HEK293 (cell line): Measurements from ENCODE around the gene PRKG1.

Experiments used
- CTCF ChIA-PET: fragments of 350-600 bp; formaldehyde crosslinking; extraction: SDS; loops from one replicate; lab custom pipeline; 2021; ENCODE audit warnings: antibody characterized with exemption; lab: Yijun Ruan, JAX
- POLR2A ChIA-PET: fragments of 300-600 bp; formaldehyde crosslinking; extraction: SDS; loops from one replicate; lab custom pipeline; 2020; ENCODE audit warnings: antibody characterized with exemption, inconsistent platforms; lab: Yijun Ruan, JAX
- H3K27ac ChIP-seq: fragments of 200-500 bp; sonication (Bioruptor generic); 2 replicates; pipeline ENCODE4 v1.5.1; 2014; ENCODE audit warnings: low read depth, low read length, control low read depth, inconsistent platforms; ENCODE audit errors: extremely low read depth
- H3K36me3 ChIP-seq, 2 experiments: fragments of 200-500 bp in 1 of 2; sonication (Bioruptor generic) in 1 of 2; 1 replicate in 1 of 2; 2 replicates in 1 of 2; pipeline ENCODE4 v1.5.1; 2014 to 2017; ENCODE audit warnings: inconsistent platforms in 2 of 2, low read length in 2 of 2; ENCODE audit not compliant: control insufficient read depth in 2 of 2, insufficient read depth in 1 of 2
- H3K4me1 ChIP-seq: fragments of 200-500 bp; sonication (Bioruptor generic); 2 replicates; pipeline ENCODE4 v1.5.1; 2014; ENCODE audit warnings: mild to moderate bottlenecking, low read length, inconsistent platforms; ENCODE audit not compliant: control insufficient read depth, insufficient read depth
- H3K4me3 ChIP-seq: 2 replicates; pipeline ENCODE4 v1.5.1; 2011; ENCODE audit warnings: low read depth, mild to moderate bottlenecking, control low read depth, low read length, moderate library complexity
- H3K9me3 ChIP-seq: fragments of 200-500 bp; sonication (Bioruptor generic); 2 replicates; pipeline ENCODE4 v1.5.1; 2014; ENCODE audit warnings: low read depth, low read length, inconsistent platforms; ENCODE audit not compliant: control insufficient read depth, insufficient read depth
- FEZF1 ChIP-seq: fragments of 450-650 bp; formaldehyde crosslinking; IDR thresholded peaks from 2 replicates; pipeline ENCODE4 v1.5.1; 2016; ENCODE audit warnings: missing biosample characterization, missing genetic modification characterization
- GFI1B ChIP-seq: fragments of 450-650 bp; formaldehyde crosslinking; IDR thresholded peaks from 2 replicates; pipeline ENCODE4 v1.5.1; 2016; ENCODE audit warnings: missing biosample characterization, missing genetic modification characterization
- IKZF3 ChIP-seq: fragments of 450-650 bp; IDR thresholded peaks from 2 replicates; pipeline ENCODE4 v1.5.0; 2018; ENCODE audit warnings: missing biosample characterization, mild to moderate bottlenecking, missing genetic modification characterization, moderate library complexity
- MZF1 ChIP-seq: fragments of 450-650 bp; formaldehyde crosslinking; IDR thresholded peaks from 2 replicates; pipeline ENCODE4 v1.5.1; 2017; ENCODE audit warnings: missing biosample characterization, missing genetic modification characterization, borderline replicate concordance
- OSR2 ChIP-seq: fragments of 450-650 bp; formaldehyde crosslinking; IDR thresholded peaks from 2 replicates; pipeline ENCODE4 v1.5.1; 2016; ENCODE audit warnings: missing biosample characterization, missing genetic modification characterization
- SP3 ChIP-seq: fragments of 450-650 bp; formaldehyde crosslinking; IDR thresholded peaks from 2 replicates; pipeline ENCODE4 v1.5.1; 2016; ENCODE audit warnings: missing biosample characterization, missing genetic modification characterization
- WT1 ChIP-seq: fragments of 450-650 bp; formaldehyde crosslinking; IDR thresholded peaks from 2 replicates; pipeline ENCODE4 v1.5.1; 2016; ENCODE audit warnings: missing biosample characterization, missing genetic modification characterization
- ZBTB20 ChIP-seq: fragments of 450-650 bp; formaldehyde crosslinking; IDR thresholded peaks from 2 replicates; pipeline ENCODE4 v1.5.1; 2016; ENCODE audit warnings: missing biosample characterization, missing genetic modification characterization
- ZBTB8A ChIP-seq: fragments of 450-650 bp; formaldehyde crosslinking; IDR thresholded peaks from 2 replicates; pipeline ENCODE4 v1.5.1; 2016; ENCODE audit warnings: missing biosample characterization, missing genetic modification characterization
- ZFP41 ChIP-seq: fragments of 450-650 bp; formaldehyde crosslinking; IDR thresholded peaks from 2 replicates; pipeline ENCODE4 v1.5.1; 2016; ENCODE audit warnings: missing biosample characterization, missing genetic modification characterization, borderline replicate concordance
- ZNF121 ChIP-seq: fragments of 450-650 bp; formaldehyde crosslinking; IDR thresholded peaks from 2 replicates; pipeline ENCODE4 v1.5.1; 2016; ENCODE audit warnings: missing biosample characterization, missing genetic modification characterization
- ZNF140 ChIP-seq: fragments of 450-650 bp; formaldehyde crosslinking; IDR thresholded peaks from 2 replicates; pipeline ENCODE4 v1.5.1; 2016; ENCODE audit warnings: missing biosample characterization, missing genetic modification characterization
- ZNF302 ChIP-seq: fragments of 450-650 bp; formaldehyde crosslinking; IDR thresholded peaks from 2 replicates; pipeline ENCODE4 v1.5.1; 2016; ENCODE audit warnings: missing biosample characterization, missing genetic modification characterization, low read depth
- ZNF311 ChIP-seq: fragments of 450-650 bp; formaldehyde crosslinking; IDR thresholded peaks from 2 replicates; pipeline ENCODE4 v1.5.1; 2017; ENCODE audit warnings: missing biosample characterization, missing genetic modification characterization, borderline replicate concordance
- ZNF354C ChIP-seq: fragments of 450-650 bp; formaldehyde crosslinking; IDR thresholded peaks from 2 replicates; pipeline ENCODE4 v1.5.1; 2016; ENCODE audit warnings: missing biosample characterization, missing genetic modification characterization, low read depth, borderline replicate concordance
- ZNF366 ChIP-seq: fragments of 450-650 bp; formaldehyde crosslinking; conservative IDR thresholded peaks from 2 replicates; pipeline ENCODE4 v1.5.1; 2016; ENCODE audit warnings: missing biosample characterization, missing genetic modification characterization
- ZNF404 ChIP-seq: fragments of 450-650 bp; formaldehyde crosslinking; IDR thresholded peaks from 2 replicates; pipeline ENCODE4 v1.5.1; 2017; ENCODE audit warnings: missing biosample characterization, missing genetic modification characterization
- ZNF529 ChIP-seq: fragments of 450-650 bp; formaldehyde crosslinking; IDR thresholded peaks from 2 replicates; pipeline ENCODE4 v1.5.1; 2017; ENCODE audit warnings: missing genetic modification characterization, missing biosample characterization; ENCODE audit not compliant: insufficient replicate concordance
- ZNF530 ChIP-seq: fragments of 450-650 bp; formaldehyde crosslinking; IDR thresholded peaks from 2 replicates; pipeline ENCODE4 v1.5.1; 2016; ENCODE audit warnings: low read depth, missing biosample characterization, missing genetic modification characterization
- ZNF621 ChIP-seq: fragments of 450-650 bp; formaldehyde crosslinking; IDR thresholded peaks from 2 replicates; pipeline ENCODE4 v1.5.1; 2017; ENCODE audit warnings: missing biosample characterization, missing genetic modification characterization
- ZNF623 ChIP-seq: fragments of 450-650 bp; formaldehyde crosslinking; IDR thresholded peaks from 2 replicates; pipeline ENCODE4 v1.5.1; 2016; ENCODE audit warnings: missing biosample characterization, missing genetic modification characterization
- ZNF624 ChIP-seq: fragments of 450-650 bp; formaldehyde crosslinking; IDR thresholded peaks from 2 replicates; pipeline ENCODE4 v1.5.1; 2017; ENCODE audit warnings: missing biosample characterization, missing genetic modification characterization
- ZNF664 ChIP-seq: fragments of 450-650 bp; formaldehyde crosslinking; IDR thresholded peaks from 2 replicates; pipeline ENCODE4 v1.5.1; 2016; ENCODE audit warnings: missing biosample characterization, missing genetic modification characterization
- ZNF843 ChIP-seq: fragments of 450-650 bp; formaldehyde crosslinking; IDR thresholded peaks from 2 replicates; pipeline ENCODE4 v1.5.1; 2016; ENCODE audit warnings: missing biosample characterization, missing genetic modification characterization
- TF ChIP-seq, protein P1 (sequence below): fragments of 450-650 bp; formaldehyde crosslinking; IDR thresholded peaks from 2 replicates; pipeline ENCODE4 v1.5.1; 2017; ENCODE audit warnings: missing biosample characterization, missing genetic modification characterization
- TF ChIP-seq, protein P2 (sequence below): fragments of 450-650 bp; formaldehyde crosslinking; IDR thresholded peaks from 2 replicates; pipeline ENCODE4 v1.5.1; 2016; ENCODE audit warnings: missing biosample characterization, missing genetic modification characterization
- TF ChIP-seq, protein P3 (sequence below): fragments of 450-650 bp; formaldehyde crosslinking; IDR thresholded peaks from 2 replicates; pipeline ENCODE4 v1.5.1; 2016; ENCODE audit warnings: missing biosample characterization, missing genetic modification characterization
- TF ChIP-seq, protein P4 (sequence below): fragments of 450-650 bp; formaldehyde crosslinking; IDR thresholded peaks from 2 replicates; pipeline ENCODE4 v1.5.1; 2016; ENCODE audit warnings: missing biosample characterization, missing genetic modification characterization

Gene PRKG1

DNA sequence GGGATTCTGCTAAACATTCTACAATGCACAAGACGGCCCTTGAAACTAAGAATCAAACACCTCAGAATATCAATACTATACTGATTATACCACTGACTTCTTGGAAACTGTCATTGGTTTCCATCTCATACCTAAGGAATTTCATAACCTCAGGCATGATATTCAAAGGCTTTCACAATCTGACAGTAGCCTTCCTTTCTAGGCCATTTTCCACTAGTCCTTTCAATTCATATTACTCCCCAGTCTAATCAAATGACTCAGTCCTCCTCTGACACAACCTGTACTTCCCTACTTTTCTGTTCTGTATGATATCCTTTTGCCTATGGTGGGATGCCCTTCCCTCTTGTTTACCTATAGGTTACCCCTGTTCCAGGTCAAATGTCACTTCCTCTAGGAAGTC, 576.8 kb downstream of the PRKG1 start:
- no peaks in the 10 kb centered on the region for H3K36me3 ChIP-seq
- CTCF ChIA-PET = no interaction called here
- POLR2A ChIA-PET = no interaction called here

DNA sequence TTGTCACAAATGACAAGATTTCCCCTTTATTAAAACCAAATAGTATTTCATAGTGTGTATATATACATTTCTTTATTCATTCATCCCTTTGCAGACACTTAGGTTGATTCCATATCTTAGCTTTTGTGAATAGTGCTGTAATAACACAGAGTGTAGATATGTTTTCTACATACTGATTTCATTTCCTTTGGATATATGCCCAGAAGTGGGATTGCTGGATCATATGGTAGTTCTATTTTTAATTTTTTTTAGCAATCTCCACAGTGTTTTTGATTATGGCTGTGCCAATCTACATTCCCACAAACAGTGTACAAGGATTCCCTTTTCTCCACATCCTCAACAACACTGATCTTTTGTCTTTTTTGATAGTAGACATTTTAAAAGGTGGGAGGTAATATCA, 578.7 kb downstream of the PRKG1 start:
- no peak overlapping the region for H3K4me3 ChIP-seq
- CTCF ChIA-PET = no interaction called here
- no peak overlapping the region for H3K27ac ChIP-seq
- H3K9me3 ChIP-seq = no peaks in the 10 kb centered on the region
- no peak for TF ChIP-seq ZNF624
- no peak for TF ChIP-seq ZNF354C (tag by site-specific recombination)
- TF ChIP-seq, all 188 proteins: peak for 0
- POLR2A ChIA-PET = no interaction called here
- H3K4me1 ChIP-seq = peaks cover 20% of the 10 kb centered on the region
- no peaks in the 10 kb centered on the region for H3K36me3 ChIP-seq

More for the DNA sequence above, 576.8 kb downstream of the PRKG1 start:
- H3K9me3 ChIP-seq = no peaks in the 10 kb centered on the region
- peaks cover 12% of the 10 kb centered on the region for H3K4me1 ChIP-seq
- no peak overlapping the region for H3K27ac ChIP-seq
- no peak overlapping the region for H3K4me3 ChIP-seq
- TF ChIP-seq ZNF404 (tag by site-specific recombination) (no peak), ZNF140 (tag by site-specific recombination) (no peak), SP3 (tag by site-specific recombination) (no peak), ZFP41 (tag by site-specific recombination) (no peak), ZNF302 (no peak), ZNF529 (tag by site-specific recombination) (no peak), ZNF121 (tag by site-specific recombination) (no peak), ZNF621 (tag by site-specific recombination) (no peak), ZNF530 (tag by site-specific recombination) (no peak)

DNA sequence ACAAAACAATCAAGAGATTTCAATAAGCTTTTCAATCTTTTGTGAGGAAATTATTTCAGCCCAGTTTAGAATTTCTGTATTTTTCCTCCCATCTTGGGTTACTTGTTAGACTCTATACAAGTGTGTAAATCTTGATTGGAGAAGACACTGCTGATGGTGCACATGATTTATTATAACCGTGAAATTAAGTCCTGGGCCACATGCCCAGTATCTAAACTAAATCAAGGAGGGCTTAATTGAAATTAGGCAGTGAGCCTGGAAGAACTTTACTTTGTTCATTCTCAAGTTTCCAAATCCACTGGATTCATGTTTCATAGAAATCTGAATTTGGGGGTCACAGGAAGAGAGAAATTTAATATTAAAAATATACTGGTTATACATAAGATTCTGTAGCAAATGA, 580.6 kb downstream of the PRKG1 start:
- Histone ChIP-seq H3K4me1 (peaks cover 22% of the 10 kb centered on the region), H3K4me3 (no peak overlapping the region), H3K9me3 (no peaks in the 10 kb centered on the region), H3K27ac (no peak overlapping the region), H3K36me3 (no peaks in the 10 kb centered on the region)
- ChIA-PET POLR2A (no interaction called here), CTCF (interaction anchor here (0.5 kb wide), 1 partner anchor 53 kb away, joined by 3 read pairs; no protein-coding TSS in a partner anchor)
- TF ChIP-seq OSR2 (tag by site-specific recombination) = peak; percentile 33; the same call in 1 of the 2 replicates
- TF ChIP-seq WT1 (tag by site-specific recombination) = peak; percentile 65
- no peak for TF ChIP-seq ZNF311 (tag by site-specific recombination)
- no peak for TF ChIP-seq ZNF623
- TF ChIP-seq ZBTB8A (tag by site-specific recombination) = peak; percentile 43; the same call in 1 of the 2 replicates
- TF ChIP-seq, protein P1, sequence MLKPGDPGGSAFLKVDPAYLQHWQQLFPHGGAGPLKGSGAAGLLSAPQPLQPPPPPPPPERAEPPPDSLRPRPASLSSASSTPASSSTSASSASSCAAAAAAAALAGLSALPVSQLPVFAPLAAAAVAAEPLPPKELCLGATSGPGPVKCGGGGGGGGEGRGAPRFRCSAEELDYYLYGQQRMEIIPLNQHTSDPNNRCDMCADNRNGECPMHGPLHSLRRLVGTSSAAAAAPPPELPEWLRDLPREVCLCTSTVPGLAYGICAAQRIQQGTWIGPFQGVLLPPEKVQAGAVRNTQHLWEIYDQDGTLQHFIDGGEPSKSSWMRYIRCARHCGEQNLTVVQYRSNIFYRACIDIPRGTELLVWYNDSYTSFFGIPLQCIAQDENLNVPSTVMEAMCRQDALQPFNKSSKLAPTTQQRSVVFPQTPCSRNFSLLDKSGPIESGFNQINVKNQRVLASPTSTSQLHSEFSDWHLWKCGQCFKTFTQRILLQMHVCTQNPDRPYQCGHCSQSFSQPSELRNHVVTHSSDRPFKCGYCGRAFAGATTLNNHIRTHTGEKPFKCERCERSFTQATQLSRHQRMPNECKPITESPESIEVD (tag by site-specific recombination) = peak; percentile 77
- TF ChIP-seq ZNF366 (tag by site-specific recombination) = 0 out of 2 replicates have a peak, but pooled peaks have one; percentile 18
- 0 out of 2 replicates have a peak, but pooled peaks have one; percentile 15 for TF ChIP-seq FEZF1 (tag by site-specific recombination)
- TF ChIP-seq ZBTB20 (tag by site-specific recombination) = no peak
- peak; percentile 33; the same call in 1 of the 2 replicates for TF ChIP-seq MZF1 (tag by site-specific recombination)
- TF ChIP-seq, protein P2, sequence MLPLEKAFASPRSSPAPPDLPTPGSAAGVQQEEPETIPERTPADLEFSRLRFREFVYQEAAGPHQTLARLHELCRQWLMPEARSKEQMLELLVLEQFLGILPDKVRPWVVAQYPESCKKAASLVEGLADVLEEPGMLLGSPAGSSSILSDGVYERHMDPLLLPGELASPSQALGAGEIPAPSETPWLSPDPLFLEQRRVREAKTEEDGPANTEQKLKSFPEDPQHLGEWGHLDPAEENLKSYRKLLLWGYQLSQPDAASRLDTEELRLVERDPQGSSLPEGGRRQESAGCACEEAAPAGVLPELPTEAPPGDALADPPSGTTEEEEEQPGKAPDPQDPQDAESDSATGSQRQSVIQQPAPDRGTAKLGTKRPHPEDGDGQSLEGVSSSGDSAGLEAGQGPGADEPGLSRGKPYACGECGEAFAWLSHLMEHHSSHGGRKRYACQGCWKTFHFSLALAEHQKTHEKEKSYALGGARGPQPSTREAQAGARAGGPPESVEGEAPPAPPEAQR (tag by site-specific recombination) = no peak
- peak; percentile 58; the same call in 1 of the 2 replicates for TF ChIP-seq ZNF843 (tag by site-specific recombination)
- no peak for TF ChIP-seq GFI1B (tag by site-specific recombination)
- TF ChIP-seq, protein P3, sequence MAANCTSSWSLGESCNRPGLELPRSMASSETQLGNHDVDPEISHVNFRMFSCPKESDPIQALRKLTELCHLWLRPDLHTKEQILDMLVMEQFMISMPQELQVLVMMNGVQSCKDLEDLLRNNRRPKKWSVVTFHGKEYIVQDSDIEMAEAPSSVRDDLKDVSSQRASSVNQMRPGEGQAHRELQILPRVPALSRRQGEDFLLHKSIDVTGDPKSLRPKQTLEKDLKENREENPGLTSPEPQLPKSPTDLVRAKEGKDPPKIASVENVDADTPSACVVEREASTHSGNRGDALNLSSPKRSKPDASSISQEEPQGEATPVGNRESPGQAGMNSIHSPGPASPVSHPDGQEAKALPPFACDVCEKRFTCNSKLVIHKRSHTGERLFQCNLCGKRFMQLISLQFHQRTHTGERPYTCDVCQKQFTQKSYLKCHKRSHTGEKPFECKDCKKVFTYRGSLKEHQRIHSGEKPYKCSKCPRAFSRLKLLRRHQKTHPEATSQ (tag by site-specific recombination) = no peak
- peak; percentile 28; the same call in 1 of the 2 replicates for TF ChIP-seq IKZF3
- TF ChIP-seq, protein P4, sequence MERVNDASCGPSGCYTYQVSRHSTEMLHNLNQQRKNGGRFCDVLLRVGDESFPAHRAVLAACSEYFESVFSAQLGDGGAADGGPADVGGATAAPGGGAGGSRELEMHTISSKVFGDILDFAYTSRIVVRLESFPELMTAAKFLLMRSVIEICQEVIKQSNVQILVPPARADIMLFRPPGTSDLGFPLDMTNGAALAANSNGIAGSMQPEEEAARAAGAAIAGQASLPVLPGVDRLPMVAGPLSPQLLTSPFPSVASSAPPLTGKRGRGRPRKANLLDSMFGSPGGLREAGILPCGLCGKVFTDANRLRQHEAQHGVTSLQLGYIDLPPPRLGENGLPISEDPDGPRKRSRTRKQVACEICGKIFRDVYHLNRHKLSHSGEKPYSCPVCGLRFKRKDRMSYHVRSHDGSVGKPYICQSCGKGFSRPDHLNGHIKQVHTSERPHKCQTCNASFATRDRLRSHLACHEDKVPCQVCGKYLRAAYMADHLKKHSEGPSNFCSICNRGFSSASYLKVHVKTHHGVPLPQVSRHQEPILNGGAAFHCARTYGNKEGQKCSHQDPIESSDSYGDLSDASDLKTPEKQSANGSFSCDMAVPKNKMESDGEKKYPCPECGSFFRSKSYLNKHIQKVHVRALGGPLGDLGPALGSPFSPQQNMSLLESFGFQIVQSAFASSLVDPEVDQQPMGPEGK = no peak
- TF ChIP-seq ZNF664 (tag by site-specific recombination) = 0 out of 2 replicates have a peak, but pooled peaks have one; percentile 29
